GM12878 (cell line): ENCODE results near the gene F10.

Experiments
- ATF2 ChIP-seq: IDR thresholded peaks from 2 replicates; pipeline ENCODE4 v1.6.1; 2012; ENCODE audit warnings: low read length, inconsistent platforms
- CTCF ChIP-seq, 3 experiments: IDR thresholded peaks in 2 of 3; conservative IDR thresholded peaks in 1 of 3; 2 replicates each; pipeline ENCODE4 v1.5.1; 2011; ENCODE audit warnings: low read depth in 3 of 3, low read length in 3 of 3, mild to moderate bottlenecking in 3 of 3, control low read depth in 2 of 3, moderate library complexity in 2 of 3, inconsistent platforms in 1 of 3, mixed read lengths in 1 of 3; ENCODE audit not compliant: control insufficient read depth in 2 of 3, insufficient read depth in 1 of 3; ENCODE audit errors: extremely low read depth in 1 of 3
- FOS ChIP-seq: IDR thresholded peaks from 3 replicates; pipeline ENCODE4 v1.6.1; 2011; ENCODE audit warnings: borderline replicate concordance; ENCODE audit not compliant: insufficient read length; ENCODE audit errors: extremely low read depth
- FOXM1 ChIP-seq: IDR thresholded peaks from 2 replicates; pipeline ENCODE4 v1.6.1; 2012; ENCODE audit warnings: low read depth, mild to moderate bottlenecking, inconsistent platforms, low read length, moderate library complexity
- MEF2B ChIP-seq: fragments of 450-650 bp; IDR thresholded peaks from 2 replicates; pipeline ENCODE4 v1.6.1; 2018; ENCODE audit warnings: mild to moderate bottlenecking, moderate library complexity; ENCODE audit not compliant: partially characterized antibody, poor library complexity, severe bottlenecking
- NR2C2 ChIP-seq: IDR thresholded peaks from 2 replicates; pipeline ENCODE4 v1.6.1; 2011; ENCODE audit warnings: borderline replicate concordance, low read depth; ENCODE audit not compliant: control insufficient read depth, insufficient read length
- SMAD1 ChIP-seq: fragments of 450-650 bp; IDR thresholded peaks from 2 replicates; pipeline ENCODE4 v1.6.1; 2018; ENCODE audit warnings: mild to moderate bottlenecking, low read depth; ENCODE audit not compliant: partially characterized antibody
- SMC3 ChIP-seq: IDR thresholded peaks from 2 replicates; pipeline ENCODE4 v1.6.1; 2011; ENCODE audit warnings: low read length, improper control_type of control experiment, borderline replicate concordance
- SRF ChIP-seq, 2 experiments: IDR thresholded peaks; 2 replicates each; pipeline ENCODE4 v1.6.1; 2011; ENCODE audit warnings: low read depth in 2 of 2, low read length in 2 of 2, mild to moderate bottlenecking in 1 of 2, moderate library complexity in 1 of 2
- TF ChIP-seq, protein P1 (sequence below): IDR thresholded peaks from 2 replicates; pipeline ENCODE4 v1.6.1; 2012; ENCODE audit warnings: low read depth, low read length, improper control_type of control experiment

GRCh38 chr13:113086991-113087922 is 35.3 kb upstream of the F10 start:
- TF ChIP-seq FOXM1 (no peak), ATF2 (no peak), SMC3 (no peak), SMAD1 (no peak), CTCF (IDR thresholded peaks at IDR 0.05 in 2 of 3, conservative IDR thresholded peaks at IDR 0.05 in 1 of 3; ENCODE audit: control insufficient read depth in 2 of 3, extremely low read depth in 1 of 3, insufficient read depth in 1 of 3, low read depth in 3 of 3, low read length in 3 of 3) (no peak), SRF (IDR thresholded peaks at IDR 0.05; ENCODE audit: low read depth in 2 of 2, low read length in 2 of 2) (no peak), NR2C2 (no peak), FOS (no peak), MEF2B (no peak)
- TF ChIP-seq, protein P1, sequence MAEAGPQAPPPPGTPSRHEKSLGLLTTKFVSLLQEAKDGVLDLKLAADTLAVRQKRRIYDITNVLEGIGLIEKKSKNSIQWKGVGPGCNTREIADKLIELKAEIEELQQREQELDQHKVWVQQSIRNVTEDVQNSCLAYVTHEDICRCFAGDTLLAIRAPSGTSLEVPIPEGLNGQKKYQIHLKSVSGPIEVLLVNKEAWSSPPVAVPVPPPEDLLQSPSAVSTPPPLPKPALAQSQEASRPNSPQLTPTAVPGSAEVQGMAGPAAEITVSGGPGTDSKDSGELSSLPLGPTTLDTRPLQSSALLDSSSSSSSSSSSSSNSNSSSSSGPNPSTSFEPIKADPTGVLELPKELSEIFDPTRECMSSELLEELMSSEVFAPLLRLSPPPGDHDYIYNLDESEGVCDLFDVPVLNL, result no peak
